Fibroblast of skin of back (primary cell): ENCODE measurements around the gene ADD3.

Source experiments
- DNase-seq: peaks from one replicate; pipeline ENCODE4 v3.0.0-alpha.2; 2013

The ADD3 gene

GRCh38 chr10:110006358-110007160 lies 1.2 kb upstream of the ADD3 start:
- DNase-seq = peak; percentile 95

- no peak for DNase-seq
Measured at GRCh38 chr10:110007161-110007700, 553 bp upstream of the ADD3 start.

GRCh38 chr10:110008518-110009339 lies 945 bp downstream of the ADD3 start:
- DNase-seq = no peak

- no peak for DNase-seq
Measured at GRCh38 chr10:110009736-110010475, 2.1 kb downstream of the ADD3 start.

- no peak for DNase-seq
Measured at GRCh38 chr10:110010486-110011378, 2.9 kb downstream of the ADD3 start.

- no peak for DNase-seq
Measured at GRCh38 chr10:110011681-110012080, 3.9 kb downstream of the ADD3 start.

- no peak for DNase-seq
Measured at GRCh38 chr10:110013630-110014293, 6.0 kb downstream of the ADD3 start.

- DNase-seq = peak; percentile 29
Measured at GRCh38 chr10:110016039-110016438, 8.3 kb downstream of the ADD3 start.

- DNase-seq = no peak
Measured at GRCh38 chr10:110017052-110017451, 9.3 kb downstream of the ADD3 start.

GRCh38 chr10:110017907-110018306 lies 10.1 kb downstream of the ADD3 start:
- no peak for DNase-seq

- DNase-seq = no peak
Measured at GRCh38 chr10:110020265-110020664, 12.5 kb downstream of the ADD3 start.

GRCh38 chr10:110022716-110023504 lies 15.1 kb downstream of the ADD3 start:
- no peak for DNase-seq

- DNase-seq = no peak
Measured at GRCh38 chr10:110023785-110024465, 16.1 kb downstream of the ADD3 start.

GRCh38 chr10:110029450-110029849 lies 21.7 kb downstream of the ADD3 start:
- DNase-seq = no peak

- no peak for DNase-seq
Measured at GRCh38 chr10:110032801-110033700, 25.3 kb downstream of the ADD3 start.

- DNase-seq = peak; percentile 40
Measured at GRCh38 chr10:110033701-110034235, 26.0 kb downstream of the ADD3 start.

GRCh38 chr10:110034596-110034995 lies 26.8 kb downstream of the ADD3 start:
- peak; percentile 64 for DNase-seq
